HEK293 (cell line): ENCODE results near the gene ACTG1.

Experiments used
- KLF9 ChIP-seq: fragments of 450-650 bp; formaldehyde crosslinking; IDR thresholded peaks from 2 replicates; pipeline ENCODE4 v1.5.1; 2016; ENCODE audit warnings: missing biosample characterization, missing genetic modification characterization, low read depth
- SP7 ChIP-seq: fragments of 450-650 bp; formaldehyde crosslinking; IDR thresholded peaks from 2 replicates; pipeline ENCODE4 v1.5.1; 2016; ENCODE audit warnings: missing biosample characterization, missing genetic modification characterization
- ZBTB6 ChIP-seq: fragments of 450-650 bp; formaldehyde crosslinking; IDR thresholded peaks from 2 replicates; pipeline ENCODE4 v1.5.1; 2017; ENCODE audit warnings: missing biosample characterization, missing genetic modification characterization
- ZNF274 ChIP-seq, 2 experiments: fragments of 200-500 bp in 1 of 2; fragments of 450-650 bp in 1 of 2; sonication (Bioruptor generic) in 1 of 2; formaldehyde crosslinking in 1 of 2; IDR thresholded peaks; 2 replicates each; pipeline versions ENCODE4 v1.5.1 to v1.6.1; 2014 to 2016; ENCODE audit warnings: borderline replicate concordance in 1 of 2, inconsistent platforms in 1 of 2, low read length in 1 of 2, missing biosample characterization in 1 of 2, missing genetic modification characterization in 1 of 2
- ZNF529 ChIP-seq: fragments of 450-650 bp; formaldehyde crosslinking; IDR thresholded peaks from 2 replicates; pipeline ENCODE4 v1.5.1; 2017; ENCODE audit warnings: missing genetic modification characterization, missing biosample characterization; ENCODE audit not compliant: insufficient replicate concordance
- ZNF670 ChIP-seq: fragments of 450-650 bp; formaldehyde crosslinking; IDR thresholded peaks from 2 replicates; pipeline ENCODE4 v1.5.1; 2016; ENCODE audit warnings: missing biosample characterization, missing genetic modification characterization, low read depth
- ZSCAN4 ChIP-seq: fragments of 450-650 bp; formaldehyde crosslinking; IDR thresholded peaks from 2 replicates; pipeline ENCODE4 v1.5.1; 2017; ENCODE audit warnings: missing biosample characterization, missing genetic modification characterization
- TF ChIP-seq, protein P1 (sequence below): fragments of 450-650 bp; formaldehyde crosslinking; IDR thresholded peaks from 2 replicates; pipeline ENCODE4 v1.5.1; 2016; ENCODE audit warnings: missing biosample characterization, missing genetic modification characterization
- TF ChIP-seq, protein P2 (sequence below): fragments of 450-650 bp; formaldehyde crosslinking; IDR thresholded peaks from 2 replicates; pipeline ENCODE4 v1.5.1; 2016; ENCODE audit warnings: missing biosample characterization, missing genetic modification characterization, low read depth
- TF ChIP-seq, protein P3 (sequence below): fragments of 450-650 bp; formaldehyde crosslinking; IDR thresholded peaks from 2 replicates; pipeline ENCODE4 v1.5.1; 2016; ENCODE audit warnings: missing biosample characterization, missing genetic modification characterization
- TF ChIP-seq, protein P4 (sequence below): fragments of 450-650 bp; formaldehyde crosslinking; IDR thresholded peaks from 2 replicates; pipeline ENCODE4 v1.5.1; 2016; ENCODE audit warnings: missing biosample characterization, missing genetic modification characterization

- no peak for TF ChIP-seq SP7
- no peak for TF ChIP-seq ZBTB6 (tag by site-specific recombination)
- no peak for TF ChIP-seq KLF9 (tag by site-specific recombination)
- TF ChIP-seq ZNF670 (tag by site-specific recombination) = no peak
- TF ChIP-seq, protein P1, sequence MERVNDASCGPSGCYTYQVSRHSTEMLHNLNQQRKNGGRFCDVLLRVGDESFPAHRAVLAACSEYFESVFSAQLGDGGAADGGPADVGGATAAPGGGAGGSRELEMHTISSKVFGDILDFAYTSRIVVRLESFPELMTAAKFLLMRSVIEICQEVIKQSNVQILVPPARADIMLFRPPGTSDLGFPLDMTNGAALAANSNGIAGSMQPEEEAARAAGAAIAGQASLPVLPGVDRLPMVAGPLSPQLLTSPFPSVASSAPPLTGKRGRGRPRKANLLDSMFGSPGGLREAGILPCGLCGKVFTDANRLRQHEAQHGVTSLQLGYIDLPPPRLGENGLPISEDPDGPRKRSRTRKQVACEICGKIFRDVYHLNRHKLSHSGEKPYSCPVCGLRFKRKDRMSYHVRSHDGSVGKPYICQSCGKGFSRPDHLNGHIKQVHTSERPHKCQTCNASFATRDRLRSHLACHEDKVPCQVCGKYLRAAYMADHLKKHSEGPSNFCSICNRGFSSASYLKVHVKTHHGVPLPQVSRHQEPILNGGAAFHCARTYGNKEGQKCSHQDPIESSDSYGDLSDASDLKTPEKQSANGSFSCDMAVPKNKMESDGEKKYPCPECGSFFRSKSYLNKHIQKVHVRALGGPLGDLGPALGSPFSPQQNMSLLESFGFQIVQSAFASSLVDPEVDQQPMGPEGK (tag by site-specific recombination) = no peak
- no peak for TF ChIP-seq ZNF274 (IDR thresholded peaks at IDR 0.05; ENCODE audit: low read length)
- TF ChIP-seq ZNF274 (tag by site-specific recombination; IDR thresholded peaks at IDR 0.05; ENCODE audit: borderline replicate concordance) = no peak
- TF ChIP-seq, protein P2, sequence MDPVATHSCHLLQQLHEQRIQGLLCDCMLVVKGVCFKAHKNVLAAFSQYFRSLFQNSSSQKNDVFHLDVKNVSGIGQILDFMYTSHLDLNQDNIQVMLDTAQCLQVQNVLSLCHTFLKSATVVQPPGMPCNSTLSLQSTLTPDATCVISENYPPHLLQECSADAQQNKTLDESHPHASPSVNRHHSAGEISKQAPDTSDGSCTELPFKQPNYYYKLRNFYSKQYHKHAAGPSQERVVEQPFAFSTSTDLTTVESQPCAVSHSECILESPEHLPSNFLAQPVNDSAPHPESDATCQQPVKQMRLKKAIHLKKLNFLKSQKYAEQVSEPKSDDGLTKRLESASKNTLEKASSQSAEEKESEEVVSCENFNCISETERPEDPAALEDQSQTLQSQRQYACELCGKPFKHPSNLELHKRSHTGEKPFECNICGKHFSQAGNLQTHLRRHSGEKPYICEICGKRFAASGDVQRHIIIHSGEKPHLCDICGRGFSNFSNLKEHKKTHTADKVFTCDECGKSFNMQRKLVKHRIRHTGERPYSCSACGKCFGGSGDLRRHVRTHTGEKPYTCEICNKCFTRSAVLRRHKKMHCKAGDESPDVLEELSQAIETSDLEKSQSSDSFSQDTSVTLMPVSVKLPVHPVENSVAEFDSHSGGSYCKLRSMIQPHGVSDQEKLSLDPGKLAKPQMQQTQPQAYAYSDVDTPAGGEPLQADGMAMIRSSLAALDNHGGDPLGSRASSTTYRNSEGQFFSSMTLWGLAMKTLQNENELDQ = no peak
- TF ChIP-seq, protein P3, sequence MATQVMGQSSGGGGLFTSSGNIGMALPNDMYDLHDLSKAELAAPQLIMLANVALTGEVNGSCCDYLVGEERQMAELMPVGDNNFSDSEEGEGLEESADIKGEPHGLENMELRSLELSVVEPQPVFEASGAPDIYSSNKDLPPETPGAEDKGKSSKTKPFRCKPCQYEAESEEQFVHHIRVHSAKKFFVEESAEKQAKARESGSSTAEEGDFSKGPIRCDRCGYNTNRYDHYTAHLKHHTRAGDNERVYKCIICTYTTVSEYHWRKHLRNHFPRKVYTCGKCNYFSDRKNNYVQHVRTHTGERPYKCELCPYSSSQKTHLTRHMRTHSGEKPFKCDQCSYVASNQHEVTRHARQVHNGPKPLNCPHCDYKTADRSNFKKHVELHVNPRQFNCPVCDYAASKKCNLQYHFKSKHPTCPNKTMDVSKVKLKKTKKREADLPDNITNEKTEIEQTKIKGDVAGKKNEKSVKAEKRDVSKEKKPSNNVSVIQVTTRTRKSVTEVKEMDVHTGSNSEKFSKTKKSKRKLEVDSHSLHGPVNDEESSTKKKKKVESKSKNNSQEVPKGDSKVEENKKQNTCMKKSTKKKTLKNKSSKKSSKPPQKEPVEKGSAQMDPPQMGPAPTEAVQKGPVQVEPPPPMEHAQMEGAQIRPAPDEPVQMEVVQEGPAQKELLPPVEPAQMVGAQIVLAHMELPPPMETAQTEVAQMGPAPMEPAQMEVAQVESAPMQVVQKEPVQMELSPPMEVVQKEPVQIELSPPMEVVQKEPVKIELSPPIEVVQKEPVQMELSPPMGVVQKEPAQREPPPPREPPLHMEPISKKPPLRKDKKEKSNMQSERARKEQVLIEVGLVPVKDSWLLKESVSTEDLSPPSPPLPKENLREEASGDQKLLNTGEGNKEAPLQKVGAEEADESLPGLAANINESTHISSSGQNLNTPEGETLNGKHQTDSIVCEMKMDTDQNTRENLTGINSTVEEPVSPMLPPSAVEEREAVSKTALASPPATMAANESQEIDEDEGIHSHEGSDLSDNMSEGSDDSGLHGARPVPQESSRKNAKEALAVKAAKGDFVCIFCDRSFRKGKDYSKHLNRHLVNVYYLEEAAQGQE = no peak
- TF ChIP-seq ZSCAN4 (tag by site-specific recombination) = no peak
- TF ChIP-seq, protein P4, sequence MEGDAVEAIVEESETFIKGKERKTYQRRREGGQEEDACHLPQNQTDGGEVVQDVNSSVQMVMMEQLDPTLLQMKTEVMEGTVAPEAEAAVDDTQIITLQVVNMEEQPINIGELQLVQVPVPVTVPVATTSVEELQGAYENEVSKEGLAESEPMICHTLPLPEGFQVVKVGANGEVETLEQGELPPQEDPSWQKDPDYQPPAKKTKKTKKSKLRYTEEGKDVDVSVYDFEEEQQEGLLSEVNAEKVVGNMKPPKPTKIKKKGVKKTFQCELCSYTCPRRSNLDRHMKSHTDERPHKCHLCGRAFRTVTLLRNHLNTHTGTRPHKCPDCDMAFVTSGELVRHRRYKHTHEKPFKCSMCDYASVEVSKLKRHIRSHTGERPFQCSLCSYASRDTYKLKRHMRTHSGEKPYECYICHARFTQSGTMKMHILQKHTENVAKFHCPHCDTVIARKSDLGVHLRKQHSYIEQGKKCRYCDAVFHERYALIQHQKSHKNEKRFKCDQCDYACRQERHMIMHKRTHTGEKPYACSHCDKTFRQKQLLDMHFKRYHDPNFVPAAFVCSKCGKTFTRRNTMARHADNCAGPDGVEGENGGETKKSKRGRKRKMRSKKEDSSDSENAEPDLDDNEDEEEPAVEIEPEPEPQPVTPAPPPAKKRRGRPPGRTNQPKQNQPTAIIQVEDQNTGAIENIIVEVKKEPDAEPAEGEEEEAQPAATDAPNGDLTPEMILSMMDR (tag by site-specific recombination) = no peak
- no peak for TF ChIP-seq ZNF529 (tag by site-specific recombination)
Observed at GRCh38 chr17:81492706-81493105, 19.9 kb downstream of the ACTG1 start.
